SK-N-DZ (cell line): ENCODE measurements around the gene NLRP12. TPM values are rescaled to one million over a fixed set of nuclear protein-coding genes. Genes with fewer than 3 reads are reported as not detected.
"Not testable (repeated sequence)": the region's sequence is repeated elsewhere in the genome, so short reads cannot be mapped to it uniquely, and the experiment has no call there.

ENCODE experiments used
- DNase-seq: peaks from one replicate; pipeline ENCODE4 v3.0.0-alpha.2; 2015; ENCODE audit warnings: low spot score
- polyA plus RNA-seq, 2 experiments: library from polyadenylated mRNA; depleted of rRNA; stranded (reverse); fragments of >200 nt; gene quantifications; 2 replicates each; pipeline ENCODE4 v1.2.3, GENCODE V29; 2014

The NLRP12 gene
- polyA plus RNA-seq (2014; cell fraction: cytosol; rRNA removed): not detected in 2 replicates
- not detected in 2 replicates for polyA plus RNA-seq (2014; cell fraction: nucleus; rRNA removed)

DNA sequence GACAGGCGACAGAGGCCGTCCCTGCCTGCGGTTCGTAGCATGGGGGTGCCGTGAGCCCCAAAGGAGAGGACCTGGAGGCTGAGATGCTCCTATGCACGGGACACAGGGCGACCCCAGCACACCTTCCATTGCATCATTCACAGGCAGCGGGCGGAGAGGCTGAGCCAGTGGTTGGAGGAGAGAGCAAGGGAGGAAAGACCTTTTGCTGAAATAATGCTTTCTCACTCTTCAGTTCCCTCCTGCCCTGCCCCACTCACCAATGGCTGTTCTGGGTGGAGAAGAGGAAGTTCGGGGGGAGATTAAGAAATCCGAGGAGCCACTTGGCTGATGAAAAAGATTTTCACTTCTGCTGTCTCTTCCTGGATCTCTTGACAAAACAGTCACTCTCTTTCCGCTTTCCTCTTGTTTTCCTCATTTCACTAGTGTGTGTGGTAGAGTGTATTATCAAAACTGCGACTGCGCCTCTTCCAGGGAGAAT is at the start of gene NLRP12:
NLRP12 (minus strand) TSS at position 181 of the 478 bp plus-strand sequence; CDS start at position 41, 140 bp downstream.
- DNase-seq: no peak

DNA sequence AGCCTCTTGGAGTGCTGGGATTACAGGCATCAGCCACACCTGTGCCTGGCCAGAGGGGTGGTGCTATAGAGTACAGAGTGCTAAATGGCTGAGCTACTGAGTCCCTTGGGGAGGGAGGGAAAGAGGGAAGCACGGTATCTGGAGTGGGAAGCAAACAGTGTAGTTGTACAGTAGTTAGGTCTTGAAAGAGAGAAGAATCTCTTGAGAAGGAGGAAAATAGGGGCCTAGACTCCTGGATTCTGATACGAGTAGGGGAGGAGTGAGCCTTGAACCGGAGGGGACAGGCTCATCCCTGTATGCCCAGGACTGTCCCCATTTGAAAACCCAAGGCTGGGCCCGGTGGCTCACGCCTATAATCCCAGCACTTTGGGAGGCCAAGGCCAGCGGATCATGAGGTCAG is 48.6 kb upstream of the NLRP12 start:
- no peak for DNase-seq

DNA sequence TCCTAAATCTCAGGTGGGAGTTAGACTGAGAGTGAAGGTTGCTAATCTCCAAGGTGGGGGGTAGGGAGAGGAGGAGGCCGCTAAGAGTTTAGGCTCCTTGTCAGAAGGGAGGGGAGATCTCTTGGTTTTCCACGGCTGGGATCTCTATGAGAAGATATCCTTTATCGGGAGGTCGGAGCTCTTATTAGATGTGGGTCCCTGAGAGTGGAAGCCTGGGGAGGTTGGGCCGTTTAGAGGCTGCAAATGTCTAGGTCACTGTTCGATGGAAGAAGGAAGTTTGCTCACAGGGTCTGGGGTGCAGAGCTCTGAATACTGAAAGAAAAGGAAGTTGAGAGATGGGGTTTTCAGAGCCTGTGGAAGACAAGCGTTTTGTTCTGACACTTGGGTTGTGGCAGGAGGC is 47.3 kb upstream of the NLRP12 start:
- no peak for DNase-seq

GRCh38 chr19:53870485-53870844 is 46.4 kb upstream of the NLRP12 start:
- DNase-seq: no peak

DNA sequence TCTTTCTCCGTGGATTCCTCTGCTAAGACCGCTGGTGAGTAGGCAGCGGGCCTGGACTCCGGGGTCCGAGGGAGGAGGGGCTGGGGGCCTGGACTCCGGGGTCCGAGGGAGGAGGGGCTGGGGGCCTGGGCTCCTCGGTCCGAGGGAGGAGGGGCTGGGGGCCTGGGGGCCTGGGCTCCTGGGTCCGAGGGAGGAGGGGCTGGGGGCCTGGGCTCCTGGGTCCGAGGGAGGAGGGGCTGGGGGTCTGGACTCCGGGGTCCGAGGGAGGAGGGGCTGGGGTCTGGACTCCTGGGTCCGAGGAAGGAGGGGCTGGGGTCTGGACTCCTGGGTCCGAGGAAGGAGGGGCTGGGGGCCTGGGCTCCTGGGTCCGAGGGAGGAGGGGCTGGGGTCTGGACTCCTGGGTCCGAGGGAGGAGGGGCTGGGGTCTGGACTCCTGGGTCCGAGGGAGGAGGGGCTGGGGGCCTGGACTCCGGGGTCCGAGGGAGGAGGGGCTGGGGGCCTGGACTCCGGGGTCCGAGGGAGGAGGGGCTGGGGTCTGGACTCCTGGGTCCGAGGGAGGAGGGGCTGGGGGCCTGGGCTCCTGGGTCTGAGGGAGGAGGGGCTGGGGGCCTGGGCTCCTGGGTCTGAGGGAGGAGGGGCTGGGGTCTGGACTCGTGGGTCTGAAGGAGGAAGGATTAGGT is 45.8 kb upstream of the NLRP12 start:
- not testable (repeated sequence) for DNase-seq

GRCh38 chr19:53868892-53869804 is 45.0 kb upstream of the NLRP12 start:
- DNase-seq: peak; percentile 89

DNA sequence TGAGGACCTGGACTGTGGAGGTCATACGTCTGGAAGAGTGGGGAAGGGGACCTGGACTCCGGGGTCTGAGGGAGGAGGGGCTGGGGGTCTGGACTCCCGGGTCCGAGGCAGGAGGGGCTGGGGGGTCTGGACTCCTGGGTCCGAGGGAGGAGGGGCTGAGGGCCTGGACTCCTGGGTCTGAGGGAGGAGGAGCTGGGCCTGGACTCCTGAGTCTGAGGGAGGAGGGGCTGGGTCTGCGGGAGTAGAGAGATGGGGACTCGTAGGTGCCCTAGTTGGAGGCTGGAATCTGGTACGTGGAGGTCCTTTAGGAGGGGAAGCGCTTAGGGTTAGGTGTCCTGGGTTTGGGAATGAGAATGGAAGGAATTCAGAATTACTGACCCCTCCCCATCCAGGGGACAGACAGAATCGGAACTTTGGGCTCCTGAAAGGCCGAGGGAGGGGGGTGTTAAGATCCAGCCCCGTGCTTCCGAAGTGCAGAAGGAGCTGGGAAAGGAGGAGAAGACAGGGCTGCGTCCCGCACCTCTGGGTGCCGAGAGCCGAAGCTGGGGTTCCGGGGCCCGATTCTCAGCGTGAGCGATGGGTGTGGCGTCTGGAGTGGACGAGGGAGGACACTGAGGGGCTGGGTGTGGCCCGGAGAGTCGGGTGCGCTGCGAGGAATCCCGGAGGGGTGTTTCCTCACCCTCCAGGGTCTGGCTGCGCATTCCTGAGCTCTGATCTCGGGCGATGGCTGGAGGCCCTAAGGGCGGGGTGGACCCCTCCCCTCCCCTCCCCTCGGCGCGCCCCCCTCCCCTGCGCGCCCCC is 44.2 kb upstream of the NLRP12 start:
- DNase-seq: peak; percentile 42

DNA sequence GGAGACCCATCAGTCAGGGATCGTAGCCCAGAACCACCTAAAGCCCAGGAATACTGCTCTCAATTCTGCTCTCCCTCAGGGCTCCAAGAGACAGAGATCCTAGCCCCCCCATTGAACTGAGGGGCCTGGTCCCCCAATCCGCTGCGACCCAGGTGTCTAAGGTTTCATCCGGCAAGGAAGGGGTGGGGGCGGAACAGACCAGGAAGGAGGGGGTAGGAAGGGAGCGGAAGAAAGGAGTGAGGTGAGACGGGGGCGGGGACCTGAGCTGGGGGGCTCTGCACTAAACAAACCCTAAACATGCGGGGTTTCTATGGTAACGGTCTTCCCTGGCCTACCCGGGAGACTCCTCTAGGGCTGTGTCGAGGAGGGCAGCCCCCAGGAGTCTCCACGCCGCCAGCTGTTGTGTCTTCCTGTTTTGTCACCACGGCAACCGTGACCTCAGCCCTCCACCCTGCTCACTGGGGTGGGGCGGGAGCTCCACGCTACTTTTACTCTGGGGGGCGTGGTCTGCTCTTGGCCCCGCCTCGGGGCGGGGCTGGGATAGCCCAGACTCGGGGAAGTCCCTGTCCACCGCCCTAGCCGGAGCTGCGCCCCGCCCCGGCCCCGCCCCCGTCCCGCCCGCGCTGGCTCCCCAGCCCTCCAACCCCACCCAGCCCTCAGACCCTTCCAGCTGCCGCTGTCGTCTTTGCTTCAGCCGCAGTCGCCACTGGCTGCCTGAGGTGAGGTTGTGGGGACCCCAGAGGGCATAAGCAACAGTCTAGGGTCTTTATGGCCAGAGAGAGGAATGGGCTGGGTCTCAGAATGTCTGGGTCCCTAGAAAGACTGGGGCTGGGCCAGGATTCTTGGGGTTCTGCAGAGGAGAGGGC is 43.3 kb upstream of the NLRP12 start, which contains the start of gene MYADM:
MYADM (plus strand) TSS at position 659 of the 866 bp plus-strand sequence. CDS start 5,647 bp downstream, outside the sequence.
- peak; percentile 95 for DNase-seq

- DNase-seq: no peak
These were observed 42.7 kb upstream of the NLRP12 start for GRCh38 chr19:53866865-53867224.

GRCh38 chr19:53865918-53866864 is 42.1 kb upstream of the NLRP12 start:
- DNase-seq: peak; percentile 45

DNA sequence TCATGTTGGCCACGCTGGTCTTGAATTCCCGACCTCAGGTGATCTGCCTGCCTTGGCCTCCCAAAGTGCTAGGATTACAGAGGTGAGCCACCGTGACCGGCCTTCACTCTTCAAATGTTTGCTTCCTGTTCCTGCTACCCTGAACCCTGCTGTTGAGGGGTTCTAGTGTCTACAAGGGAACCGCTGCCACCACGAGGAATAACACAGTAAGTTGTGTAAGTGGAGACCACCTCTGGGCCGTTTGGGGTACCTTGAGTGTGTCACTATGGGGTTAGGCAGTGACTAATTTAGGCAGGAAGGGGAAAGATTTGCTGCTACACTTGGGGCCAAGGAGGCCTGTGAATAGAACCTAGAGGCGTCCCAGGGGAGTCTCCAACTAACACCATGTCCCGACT is 41.4 kb upstream of the NLRP12 start:
- DNase-seq: no peak

GRCh38 chr19:53864308-53864836 is 40.3 kb upstream of the NLRP12 start:
- no peak for DNase-seq

DNA sequence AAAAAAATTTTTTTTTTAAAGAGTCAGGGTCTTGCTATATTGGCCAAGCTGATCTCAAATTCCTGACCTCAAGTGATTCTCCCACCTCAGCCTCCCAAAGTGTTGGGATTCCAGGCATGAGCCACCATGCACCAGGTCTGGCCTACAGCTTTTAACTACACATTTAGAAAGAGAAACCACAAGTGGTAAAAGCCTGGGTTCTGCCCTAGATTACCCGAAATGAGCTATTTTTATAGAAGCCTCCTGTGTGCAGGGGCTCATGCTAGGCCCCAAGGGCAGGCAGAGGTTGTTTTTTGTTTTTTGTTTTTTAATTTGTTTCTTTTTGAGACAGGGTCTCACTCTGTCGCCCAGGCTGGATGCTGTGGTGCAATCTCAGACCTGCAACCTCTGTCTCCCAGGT is 29.6 kb upstream of the NLRP12 start:
- DNase-seq: no peak

DNA sequence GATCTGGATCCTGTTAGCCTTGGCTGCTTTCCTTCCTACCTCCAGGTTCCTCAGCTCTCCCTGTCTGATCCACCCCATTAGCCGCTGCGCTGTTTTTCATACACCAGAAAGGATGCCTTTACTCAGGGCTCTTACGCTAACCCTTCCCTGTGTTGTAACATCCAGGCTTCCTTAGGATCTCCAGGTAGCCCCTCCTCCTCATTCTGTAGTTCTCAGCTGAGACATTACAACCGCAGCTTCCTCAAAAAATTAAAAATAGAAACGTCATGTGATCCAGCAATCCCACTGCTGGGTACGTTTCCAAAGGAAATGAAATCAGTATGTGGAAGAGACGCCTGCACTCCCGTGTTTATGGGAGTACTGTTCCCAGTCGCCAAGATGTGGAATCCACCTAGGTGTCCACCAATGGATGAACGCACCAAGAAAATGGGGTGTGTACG is 25.1 kb upstream of the NLRP12 start:
- no peak for DNase-seq

DNA sequence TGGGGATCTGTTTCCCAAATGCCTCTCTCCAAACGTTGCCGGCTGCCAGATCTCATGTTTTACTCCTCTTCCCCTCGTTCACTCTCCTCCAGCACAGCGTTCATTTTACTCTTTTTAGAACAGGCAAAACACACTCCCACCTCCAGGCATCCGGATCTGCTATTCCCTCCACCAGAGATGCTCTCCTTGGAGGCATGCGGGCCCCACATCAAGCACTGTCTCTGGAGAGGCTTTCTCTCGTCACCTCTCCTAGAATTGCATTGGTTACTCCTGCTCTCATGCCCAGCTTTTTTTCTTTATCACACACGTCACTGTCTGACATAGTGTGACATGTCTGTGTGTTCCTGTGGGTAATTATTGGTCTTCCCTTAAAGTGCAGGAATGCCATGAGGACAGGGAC is 23.4 kb upstream of the NLRP12 start:
- no peak for DNase-seq

DNA sequence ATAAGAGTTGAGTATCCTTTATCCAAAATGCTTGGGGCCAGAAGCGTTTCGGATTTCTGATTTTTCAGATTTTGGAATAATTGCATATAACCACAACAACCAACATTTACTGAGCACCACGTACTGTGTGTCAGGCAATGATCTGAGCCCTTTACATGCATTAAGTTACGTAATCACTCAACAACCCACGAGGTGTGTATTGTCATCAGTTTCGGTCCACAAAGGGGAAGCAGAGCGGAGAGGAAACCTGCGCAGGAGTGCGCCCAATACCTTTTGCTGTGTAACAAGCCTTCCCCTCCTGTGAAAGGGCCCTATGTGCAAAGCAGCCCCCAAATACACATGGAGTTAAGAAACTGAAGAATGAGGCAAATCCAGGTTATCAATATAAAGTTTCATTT is 20.7 kb upstream of the NLRP12 start:
- no peak for DNase-seq

DNA sequence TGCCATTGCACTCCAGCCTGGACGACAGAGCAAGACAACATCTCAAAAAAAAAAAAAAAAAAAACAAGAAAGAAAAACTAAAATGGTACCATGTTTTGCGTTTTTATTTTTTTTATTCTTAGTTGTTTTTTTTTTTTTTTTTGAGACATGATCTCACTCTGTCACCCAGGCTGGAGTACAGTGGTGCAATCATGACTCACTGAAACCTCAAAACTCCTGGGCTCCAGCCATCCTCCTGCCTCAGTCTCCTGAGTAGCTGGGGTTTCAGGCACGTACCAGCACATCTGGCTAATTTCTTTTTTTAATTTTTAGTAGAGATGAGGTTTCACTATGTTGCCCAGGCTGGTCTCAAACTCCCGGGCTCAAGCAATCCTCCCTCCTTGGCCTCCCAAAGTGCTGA is 16.8 kb upstream of the NLRP12 start:
- DNase-seq: not testable (repeated sequence)

DNA sequence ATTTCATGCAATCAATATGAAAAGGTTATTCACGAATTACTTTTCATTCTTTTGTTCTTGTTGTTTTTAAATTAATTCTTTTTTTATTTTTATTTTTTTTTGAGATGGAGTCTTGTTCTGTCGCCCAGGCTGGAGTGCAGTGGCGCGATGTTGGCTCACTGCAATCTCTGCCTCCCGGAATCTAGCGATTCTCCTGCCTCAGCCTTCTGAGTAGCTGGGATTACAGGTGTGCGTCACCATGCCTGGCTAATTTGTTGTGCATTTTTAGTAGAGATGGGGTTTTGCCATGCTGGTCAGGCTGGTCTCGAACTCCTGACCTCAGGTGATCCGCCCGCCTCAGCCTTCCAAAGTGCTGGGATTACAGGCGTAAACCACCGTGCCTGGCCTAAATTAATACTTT is 16.1 kb upstream of the NLRP12 start:
- DNase-seq: not testable (repeated sequence)

DNA sequence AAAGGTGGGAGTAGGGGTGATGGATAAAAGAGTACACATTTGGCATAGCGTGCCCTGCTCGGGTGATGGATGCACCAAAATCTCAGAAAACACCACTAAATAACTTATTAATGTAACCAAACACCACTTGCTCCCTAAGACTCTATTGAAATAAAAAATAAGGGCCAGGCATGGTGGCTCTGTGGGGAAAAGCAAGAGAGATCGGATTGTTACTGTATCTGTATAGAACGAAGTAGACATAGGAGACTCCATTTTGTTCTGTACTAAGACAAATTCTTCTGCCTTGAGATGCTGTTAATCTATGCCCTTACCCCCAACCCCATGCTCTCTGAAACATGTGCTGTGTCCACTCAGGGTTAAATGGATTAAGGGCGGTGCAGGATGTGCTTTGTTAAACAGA is 14.3 kb upstream of the NLRP12 start:
- DNase-seq: not testable (repeated sequence)
